GM18508 (cell line): ENCODE results near the gene ALK.

Experiments used
- ATAC-seq: cut with Tn5 transposase; IDR thresholded peaks from one replicate; pipeline ENCODE4 v1.9.1; 2021; ENCODE audit warnings: moderate number of reproducible peaks; ENCODE audit not compliant: insufficient read depth, unreplicated experiment

Gene ALK

GRCh38 chr2:29443151-29443550 lies 478.2 kb downstream of the ALK start:
- ATAC-seq = no peak

- ATAC-seq = no peak
Observed at GRCh38 chr2:29440921-29441623, 480.3 kb downstream of the ALK start.

GRCh38 chr2:29433920-29434319 lies 487.5 kb downstream of the ALK start:
- no peak for ATAC-seq

DNA sequence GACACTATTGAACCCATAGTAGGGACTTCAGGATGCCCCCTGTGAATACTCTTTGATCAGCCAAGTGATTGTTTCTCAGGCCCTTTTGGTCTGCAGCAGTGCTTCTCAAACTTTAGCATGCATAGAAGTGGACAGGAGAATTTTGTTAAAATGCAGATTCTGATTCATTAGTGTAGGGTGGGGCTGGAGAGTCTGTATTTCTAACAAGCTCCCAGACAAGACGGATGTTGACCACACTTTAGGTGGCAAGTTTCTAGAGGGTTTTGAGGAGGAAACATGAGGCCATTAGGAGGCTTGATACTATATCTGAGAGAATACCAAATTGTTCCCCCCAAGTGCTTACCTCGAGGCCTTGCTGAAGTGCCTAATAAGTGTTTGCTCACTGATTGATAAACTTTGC lies 488.3 kb downstream of the ALK start:
- ATAC-seq = no peak

- ATAC-seq = no peak
Observed at GRCh38 chr2:29431485-29431884, 489.9 kb downstream of the ALK start.

GRCh38 chr2:29430382-29431112 lies 490.8 kb downstream of the ALK start:
- ATAC-seq = no peak

DNA sequence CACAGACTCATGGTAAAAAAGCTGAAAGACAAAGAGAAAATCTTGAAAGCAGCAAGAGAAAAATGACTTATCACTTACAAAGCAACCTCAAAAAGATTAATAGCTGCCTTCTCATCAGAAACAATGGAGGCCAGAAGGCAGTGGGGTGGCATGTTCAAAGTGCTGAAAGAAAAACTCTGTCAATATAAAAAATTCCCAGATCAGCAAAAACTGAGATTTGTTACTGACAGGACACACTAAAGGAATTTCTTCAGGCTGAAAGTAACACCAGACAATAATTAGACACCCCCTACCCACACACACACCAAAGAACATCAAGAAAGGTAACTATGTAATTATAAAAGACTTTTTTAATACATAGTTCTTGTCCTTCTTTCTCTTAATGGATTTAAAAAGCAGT lies 495.0 kb downstream of the ALK start:
- no peak for ATAC-seq

DNA sequence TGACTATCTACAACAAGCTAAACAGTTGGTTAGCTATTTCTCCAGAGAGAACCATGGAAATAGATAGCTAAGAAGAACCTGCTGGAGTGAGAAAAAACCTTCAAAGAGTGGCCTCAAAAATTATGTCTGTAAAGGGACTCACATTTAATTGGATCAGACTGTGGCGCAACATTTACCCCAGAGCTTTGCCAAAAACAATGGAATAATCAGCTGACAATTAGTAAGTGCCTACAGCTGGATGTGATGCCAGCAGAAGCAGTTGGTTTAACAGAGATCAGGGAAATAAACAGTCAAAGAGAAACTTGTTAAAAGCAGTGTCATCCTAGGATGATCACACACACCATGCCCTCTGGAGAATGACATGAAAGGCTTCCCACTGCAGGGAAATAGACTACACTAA lies 495.5 kb downstream of the ALK start:
- no peak for ATAC-seq

- no peak for ATAC-seq
Observed at GRCh38 chr2:29423061-29423666, 498.2 kb downstream of the ALK start.

GRCh38 chr2:29420999-29421782 lies 500.2 kb downstream of the ALK start:
- no peak for ATAC-seq

- no peak for ATAC-seq
Observed at GRCh38 chr2:29420464-29420863, 500.9 kb downstream of the ALK start.

GRCh38 chr2:29417630-29418029 lies 503.8 kb downstream of the ALK start:
- ATAC-seq = no peak

DNA sequence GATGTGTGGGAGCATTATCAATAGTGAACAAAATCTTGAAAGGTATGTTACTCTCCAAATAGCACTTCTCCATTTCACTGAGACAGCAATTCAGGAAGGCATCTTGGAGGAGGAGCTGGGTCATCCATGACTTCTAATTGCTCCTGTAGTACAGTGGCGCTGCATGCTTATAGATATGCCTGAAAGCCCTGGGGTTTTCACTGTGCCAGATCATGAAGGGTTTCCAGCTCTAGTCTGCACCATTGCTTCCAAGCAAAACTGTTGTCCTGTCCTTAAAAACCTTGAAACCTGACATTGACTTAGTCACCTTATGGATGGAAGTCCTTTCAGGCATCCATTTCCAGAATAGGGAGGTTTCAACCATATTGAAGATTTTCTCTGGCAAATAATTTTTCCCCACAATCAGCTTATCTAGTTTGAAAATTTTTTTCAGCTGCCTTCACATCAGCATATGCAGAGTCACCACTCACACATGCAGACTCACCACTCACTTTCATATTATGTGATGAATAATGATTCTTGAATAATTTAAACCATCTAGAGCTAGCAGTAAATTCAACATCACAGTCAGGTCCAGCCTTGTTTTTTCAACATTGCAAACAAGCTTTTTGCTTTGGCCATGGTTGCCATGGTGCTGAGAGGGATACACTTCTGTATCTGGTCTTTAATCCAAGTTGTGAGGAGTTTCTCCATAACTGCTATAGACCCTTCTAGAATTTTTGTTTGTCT lies 509.0 kb downstream of the ALK start:
- no peak for ATAC-seq

DNA sequence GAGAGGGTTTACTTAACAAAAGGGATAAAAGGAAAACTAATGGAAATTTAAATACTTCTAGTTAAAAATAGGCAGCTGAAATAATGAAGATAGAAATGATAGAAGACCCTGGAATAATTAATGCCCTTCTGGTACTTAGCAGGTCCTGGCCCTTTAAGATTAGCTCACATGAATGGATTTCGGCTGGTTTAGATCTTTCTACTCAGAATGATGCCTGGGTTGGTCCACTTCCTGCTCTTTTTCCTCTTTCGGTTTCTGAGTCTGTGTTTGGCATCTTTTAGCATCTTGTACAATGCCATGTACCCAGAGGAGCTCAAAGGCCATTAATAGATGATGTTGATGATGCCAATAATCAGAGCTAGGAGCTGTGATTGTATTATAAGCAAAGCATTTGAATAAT lies 515.7 kb downstream of the ALK start:
- no peak for ATAC-seq

- no peak for ATAC-seq
Observed at GRCh38 chr2:29405266-29405665, 516.1 kb downstream of the ALK start.

DNA sequence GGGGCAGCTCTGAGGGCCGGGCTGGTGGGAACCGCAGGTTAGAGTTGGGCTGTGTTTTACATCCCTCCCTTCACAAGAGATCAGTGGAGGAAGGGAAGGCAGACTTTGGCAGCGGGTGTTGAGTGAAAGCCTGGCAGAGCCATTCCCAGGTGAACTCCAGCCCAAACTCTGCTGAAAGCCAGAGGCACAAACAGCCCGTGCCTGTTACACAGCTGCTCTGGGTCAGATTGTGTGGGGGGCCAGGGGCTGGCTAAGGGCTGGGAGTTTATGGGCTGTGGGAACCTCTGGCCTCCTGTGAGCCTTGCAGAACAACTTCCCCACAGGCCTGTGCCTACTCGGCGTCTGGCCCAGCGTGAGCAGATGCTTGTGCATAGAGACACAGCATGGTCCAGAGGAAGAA lies 519.4 kb downstream of the ALK start:
- no peak for ATAC-seq

DNA sequence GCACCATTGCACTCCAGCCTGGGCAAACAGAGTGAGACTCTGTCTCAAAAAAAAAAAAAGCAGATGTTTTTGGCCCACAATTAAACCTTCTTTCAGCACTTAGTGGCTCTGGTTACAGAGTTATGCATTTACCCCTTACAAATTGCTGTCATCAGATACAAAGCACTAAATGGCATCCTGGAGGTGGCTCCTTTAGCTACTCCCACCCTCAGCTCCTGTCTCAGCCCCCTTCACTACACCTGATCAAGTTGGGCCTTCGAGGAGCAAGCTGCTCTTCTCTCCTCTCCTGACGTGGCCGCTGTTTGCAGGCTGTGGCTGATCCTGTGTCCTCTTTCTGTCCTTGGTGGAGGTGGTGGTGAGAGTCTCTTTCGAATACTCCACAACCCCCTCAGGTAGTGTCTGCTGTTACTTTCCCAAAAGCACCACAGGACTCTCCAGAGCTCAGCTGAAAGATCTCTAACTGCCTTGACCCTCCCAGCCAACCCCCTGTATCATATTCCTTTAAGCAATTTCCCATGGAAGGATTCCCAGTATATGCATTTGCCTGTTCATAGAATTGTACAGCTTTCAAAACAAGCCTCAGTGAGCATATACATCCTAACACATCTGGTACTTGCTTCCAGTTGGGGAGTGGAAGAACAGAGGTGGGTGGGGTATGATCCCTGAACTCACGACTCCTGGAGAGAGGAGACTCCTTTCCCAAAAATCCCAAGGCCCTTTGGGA lies 520.3 kb downstream of the ALK start:
- no peak for ATAC-seq

DNA sequence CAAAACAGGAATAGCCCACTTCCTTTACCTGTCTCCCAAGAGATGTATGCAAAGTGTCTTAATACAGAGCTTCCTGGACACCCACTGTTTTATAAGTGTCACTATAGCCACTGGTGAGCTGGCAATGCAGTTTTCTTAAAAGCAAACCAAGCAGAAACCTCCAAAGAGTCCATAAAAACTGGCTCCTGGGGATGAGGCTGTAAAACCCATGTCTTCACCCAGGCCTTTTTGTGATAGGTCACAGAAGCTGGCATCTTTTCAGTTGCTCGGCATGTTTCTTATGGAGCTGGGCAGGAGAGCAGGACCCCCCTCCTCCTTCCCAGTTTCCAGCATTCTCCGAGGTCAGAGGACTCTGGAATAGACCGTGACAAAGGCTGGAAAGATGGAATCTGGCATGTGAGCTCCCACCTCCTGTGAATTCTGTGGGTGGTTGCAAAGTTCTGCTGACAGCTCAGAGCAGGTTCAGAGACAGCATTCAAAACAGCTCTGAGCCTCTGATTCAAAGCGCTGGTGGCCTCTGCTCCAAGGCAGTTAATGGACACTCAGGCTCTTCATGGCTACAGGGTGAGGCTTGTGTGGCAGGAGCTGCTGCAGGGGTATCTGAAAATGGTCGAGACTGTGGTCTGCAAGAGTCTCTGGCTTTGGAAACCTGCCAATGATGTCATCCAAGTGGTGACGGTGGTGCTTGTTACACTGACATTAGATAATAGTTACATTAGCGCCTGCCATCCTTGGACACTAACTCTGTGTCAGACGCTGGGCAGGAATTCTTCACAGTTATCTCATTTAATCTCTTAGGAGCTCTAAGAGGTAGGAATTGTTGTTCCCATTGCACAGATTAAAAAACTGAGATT lies 522.8 kb downstream of the ALK start:
- ATAC-seq = no peak

DNA sequence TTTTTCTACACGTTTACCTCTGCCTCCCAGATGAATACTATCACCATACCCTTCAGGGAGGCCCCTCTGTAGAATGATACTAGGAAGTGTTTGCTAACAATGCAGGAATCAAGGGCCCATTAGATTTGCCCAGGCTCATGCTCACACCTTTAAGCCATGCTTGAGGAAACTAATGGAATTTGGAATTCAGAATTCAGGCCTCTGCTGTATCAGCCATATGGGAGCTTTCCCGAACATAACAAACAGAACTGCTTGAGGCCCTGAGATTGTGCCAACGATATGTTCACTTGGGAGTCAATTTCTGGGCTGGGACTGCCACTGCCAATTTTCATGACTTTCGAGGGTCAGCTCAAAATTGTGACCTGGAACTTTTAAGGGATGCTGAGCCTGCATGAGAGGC lies 523.7 kb downstream of the ALK start:
- no peak for ATAC-seq
